ENCODE data around the gene YWHAQ. TPM values are rescaled to one million over a fixed set of nuclear protein-coding genes. Genes with fewer than 3 reads are reported as not detected.
A peak's percentile ranks its signal among the peaks of the same experiment; 100 is the strongest.
"Not testable (repeated sequence)": the region's sequence is repeated elsewhere in the genome, so short reads cannot be mapped to it uniquely, and the experiment has no call there.

YWHAQ gene
- polyA plus RNA-seq, 1 donor from 2014 or later = 200 TPM

- H3K27ac Mint-ChIP-seq = peak overlapping the region; percentile 92 to 98 (median 95)
- H3K27me3 Mint-ChIP-seq = no peaks in the 10 kb centered on the region
- H3K9me3 Mint-ChIP-seq = no peaks in the 10 kb centered on the region
- H3K36me3 Mint-ChIP-seq = peaks cover 5% of the 10 kb centered on the region
- peaks cover 34 to 59% (median 44%) of the 10 kb centered on the region in 3 donors for H3K4me1 Mint-ChIP-seq
- H3K4me3 Mint-ChIP-seq = peak overlapping the region; percentile 93 to 98 (median 96)
Observed at GRCh38 chr2:9629222-9630116, 1.3 kb downstream of the YWHAQ start.

DNA sequence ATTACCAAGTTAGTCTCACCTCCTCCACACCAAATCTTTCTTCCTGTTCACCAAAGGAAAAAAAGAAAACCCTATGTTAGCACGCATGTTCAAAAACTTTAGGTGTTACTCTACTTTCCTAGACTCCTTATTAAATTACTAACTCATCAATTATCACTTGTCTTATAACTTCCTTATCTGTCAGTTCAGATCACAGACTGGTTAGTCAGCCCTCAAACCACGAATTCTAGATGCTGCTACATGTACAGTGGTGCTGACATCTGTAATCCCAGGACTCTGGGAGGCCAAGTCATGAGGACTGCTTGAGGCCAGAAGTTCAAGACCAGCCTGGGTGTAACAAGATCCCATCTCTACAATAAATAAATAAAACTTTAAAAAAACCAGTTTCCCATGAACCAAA, 3.5 kb downstream of the YWHAQ start:
- Mint-ChIP-seq H3K9me3 (no peaks in the 10 kb centered on the region), H3K27me3 (no peaks in the 10 kb centered on the region), H3K4me1 (peaks cover 40 to 61% (median 51%) of the 10 kb centered on the region in 3 donors), H3K36me3 (peaks cover 5% of the 10 kb centered on the region), H3K27ac (peak overlapping the region in 2 of 3 donors; percentile 55 to 98), H3K4me3 (peak overlapping the region in 2 of 4 donors; percentile 55 to 97)

- no peaks in the 10 kb centered on the region for H3K9me3 Mint-ChIP-seq
- no peaks in the 10 kb centered on the region for H3K27me3 Mint-ChIP-seq
- H3K4me1 Mint-ChIP-seq = peaks cover 50 to 66% (median 57%) of the 10 kb centered on the region in 3 donors
- H3K36me3 Mint-ChIP-seq = peaks cover 11% of the 10 kb centered on the region
- H3K4me3 Mint-ChIP-seq = peak overlapping the region in 1 of 4 donors; percentile 50
- no peak overlapping the region for H3K27ac Mint-ChIP-seq
Observed at GRCh38 chr2:9623151-9623550, 7.6 kb downstream of the YWHAQ start.

DNA sequence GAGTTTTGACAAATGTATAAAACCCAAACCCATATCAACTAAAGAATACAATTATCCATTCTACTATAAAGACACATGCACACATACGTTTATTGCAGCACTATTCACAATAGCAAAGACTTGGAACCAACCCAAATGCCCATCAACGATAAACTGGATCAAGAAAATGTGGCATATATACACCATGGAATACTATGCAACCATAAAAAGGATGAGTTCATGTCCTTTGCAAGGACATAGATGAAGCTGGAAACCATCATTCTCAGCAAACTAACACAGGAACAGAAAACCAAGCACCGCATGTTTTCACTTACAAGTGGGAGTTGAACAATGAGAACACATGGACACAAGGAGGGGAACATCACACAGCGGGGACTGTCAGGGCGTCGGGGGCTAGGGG, 9.1 kb downstream of the YWHAQ start:
- H3K4me1 Mint-ChIP-seq = peaks cover 48 to 57% (median 54%) of the 10 kb centered on the region in 3 donors
- H3K36me3 Mint-ChIP-seq, H3K4me3 Mint-ChIP-seq, H3K27ac Mint-ChIP-seq, H3K9me3 Mint-ChIP-seq, H3K27me3 Mint-ChIP-seq: not testable (repeated sequence)

DNA sequence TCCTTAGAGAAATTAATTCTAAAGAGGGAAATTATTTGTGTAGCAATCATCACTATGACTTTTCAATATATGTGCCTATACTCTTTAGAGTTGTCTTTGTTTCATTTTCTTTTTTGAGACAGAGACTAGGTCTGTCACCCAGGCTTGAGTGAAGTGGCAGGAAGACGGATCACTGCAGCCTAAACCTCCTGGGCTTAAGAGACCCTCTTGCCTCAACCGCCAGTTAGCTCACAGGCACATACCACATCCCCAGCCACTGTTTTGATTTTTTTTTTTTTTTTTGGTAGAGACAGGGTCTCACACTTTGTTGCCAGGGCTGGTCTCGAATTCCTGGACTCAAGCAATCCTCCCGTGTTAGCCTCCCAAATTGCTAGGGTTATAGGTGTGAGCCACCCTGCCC, 12.4 kb downstream of the YWHAQ start:
- Mint-ChIP-seq H3K4me1 (peaks cover 46 to 72% (median 61%) of the 10 kb centered on the region in 3 donors), H3K4me3 (peak overlapping the region in 2 of 4 donors; percentile 45 to 82), H3K9me3 (no peaks in the 10 kb centered on the region), H3K36me3 (peaks cover 9% of the 10 kb centered on the region), H3K27ac (peak overlapping the region in 1 of 3 donors; percentile 9), H3K27me3 (no peaks in the 10 kb centered on the region)

DNA sequence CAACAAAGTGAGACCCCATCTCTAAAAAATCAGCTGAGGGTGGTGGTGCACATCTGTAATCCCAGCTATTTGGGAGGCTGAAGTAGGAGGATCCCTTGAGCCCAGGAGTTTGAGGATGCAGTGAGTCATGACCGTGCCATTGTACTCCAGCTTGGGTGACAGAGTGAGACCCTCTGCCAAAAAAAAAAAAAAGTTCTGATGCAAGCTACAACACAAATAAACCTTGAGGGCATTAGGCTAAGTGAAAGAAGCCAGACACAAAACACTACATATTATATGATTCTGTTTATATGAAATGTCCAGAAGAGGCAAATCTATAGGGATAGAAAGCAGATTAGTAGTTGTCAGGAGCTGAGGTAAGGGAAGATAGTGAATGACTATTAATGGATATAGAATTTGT, 13.0 kb downstream of the YWHAQ start:
- no peaks in the 10 kb centered on the region for H3K9me3 Mint-ChIP-seq
- peaks cover 49 to 76% (median 60%) of the 10 kb centered on the region in 3 donors for H3K4me1 Mint-ChIP-seq
- H3K4me3 Mint-ChIP-seq = no peak overlapping the region
- H3K27me3 Mint-ChIP-seq = no peaks in the 10 kb centered on the region
- peaks cover 11% of the 10 kb centered on the region for H3K36me3 Mint-ChIP-seq
- H3K27ac Mint-ChIP-seq = peak overlapping the region in 2 of 3 donors; percentile 29 to 40

GRCh38 chr2:9617296-9617695, 13.5 kb downstream of the YWHAQ start:
- Mint-ChIP-seq H3K27me3 (no peaks in the 10 kb centered on the region), H3K9me3 (no peaks in the 10 kb centered on the region), H3K4me1 (peaks cover 50 to 79% (median 63%) of the 10 kb centered on the region in 3 donors), H3K36me3 (peaks cover 14% of the 10 kb centered on the region), H3K27ac (peak overlapping the region in 1 of 3 donors; percentile 40), H3K4me3 (peak overlapping the region in 1 of 4 donors; percentile 50)

DNA sequence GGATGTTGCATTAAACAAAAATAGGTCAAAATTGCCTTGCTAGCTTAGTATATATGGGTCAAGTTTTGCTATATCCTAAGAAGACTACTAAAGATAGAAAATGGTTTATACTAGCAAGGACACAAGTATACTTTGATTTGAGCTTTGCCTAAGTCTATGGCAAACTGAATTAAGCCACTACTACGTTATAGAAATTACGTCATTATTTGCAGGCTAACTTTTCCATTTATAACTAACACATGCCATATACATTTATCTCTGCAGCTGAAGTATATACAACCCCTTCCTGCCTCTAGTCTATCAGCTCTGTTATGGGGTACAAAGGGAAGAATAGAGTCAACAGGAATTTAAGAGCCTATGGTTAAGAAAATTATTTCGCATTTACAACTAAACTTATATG, 16.2 kb downstream of the YWHAQ start:
- Mint-ChIP-seq H3K36me3 (peaks cover 11% of the 10 kb centered on the region), H3K27me3 (no peaks in the 10 kb centered on the region), H3K4me1 (peaks cover 52 to 78% (median 66%) of the 10 kb centered on the region in 3 donors), H3K4me3 (no peak overlapping the region), H3K27ac (no peak overlapping the region), H3K9me3 (no peaks in the 10 kb centered on the region)

- peak overlapping the region in 1 of 3 donors; percentile 40 for H3K27ac Mint-ChIP-seq
- peaks cover 55 to 78% (median 70%) of the 10 kb centered on the region in 3 donors for H3K4me1 Mint-ChIP-seq
Observed at GRCh38 chr2:9613291-9613690, 17.5 kb downstream of the YWHAQ start.

DNA sequence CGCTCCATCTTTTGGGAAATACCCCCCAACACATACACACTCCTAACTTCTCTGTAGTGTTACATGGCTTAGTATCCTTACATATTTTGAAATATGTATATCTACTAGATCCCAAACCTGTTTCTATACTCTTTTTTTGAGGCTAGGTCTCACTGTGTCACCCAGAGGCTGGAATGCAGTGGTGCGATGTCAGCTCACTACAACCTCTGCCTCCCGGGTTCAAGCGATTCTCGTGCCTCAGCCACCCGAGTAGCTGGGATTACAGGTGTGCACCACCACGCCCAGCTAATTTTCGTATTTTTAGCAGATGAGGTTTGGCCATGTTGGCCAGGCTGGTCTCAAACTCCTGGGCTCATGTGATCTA, 19.3 kb downstream of the YWHAQ start:
- peak overlapping the region in 1 of 4 donors; percentile 38 for H3K4me3 Mint-ChIP-seq
- not testable (repeated sequence) for H3K27me3 Mint-ChIP-seq, H3K9me3 Mint-ChIP-seq, H3K27ac Mint-ChIP-seq
- peaks cover 11% of the 10 kb centered on the region for H3K36me3 Mint-ChIP-seq
- peaks cover 48 to 80% (median 63%) of the 10 kb centered on the region in 3 donors for H3K4me1 Mint-ChIP-seq

More at GRCh38 chr2:9613291-9613690, 17.5 kb downstream of the YWHAQ start:
- Mint-ChIP-seq H3K4me3 (no peak overlapping the region), H3K27me3 (no peaks in the 10 kb centered on the region), H3K36me3 (peaks cover 11% of the 10 kb centered on the region), H3K9me3 (no peaks in the 10 kb centered on the region)

- Mint-ChIP-seq H3K4me1 (peaks cover 44 to 74% (median 60%) of the 10 kb centered on the region in 3 donors), H3K36me3 (peaks cover 11% of the 10 kb centered on the region), H3K27me3 (no peaks in the 10 kb centered on the region), H3K27ac (peak overlapping the region in 2 of 3 donors; percentile 25 to 62), H3K9me3 (no peaks in the 10 kb centered on the region), H3K4me3 (peak overlapping the region in 2 of 4 donors; percentile 23 to 79)
Observed at GRCh38 chr2:9610781-9611548, 19.8 kb downstream of the YWHAQ start.

GRCh38 chr2:9608491-9608890, 22.3 kb downstream of the YWHAQ start:
- Mint-ChIP-seq H3K4me3 (peak overlapping the region; percentile 86 to 97 (median 90)), H3K27ac (peak overlapping the region; percentile 85 to 93 (median 92)), H3K36me3 (peaks cover 11% of the 10 kb centered on the region), H3K4me1 (peaks cover 40 to 59% (median 46%) of the 10 kb centered on the region in 3 donors)
- H3K9me3 Mint-ChIP-seq, H3K27me3 Mint-ChIP-seq: not testable (repeated sequence)

- Mint-ChIP-seq H3K4me1 (peaks cover 6 to 19% (median 9%) of the 10 kb centered on the region in 3 donors), H3K9me3 (peaks cover 6 to 8% (median 7%) of the 10 kb centered on the region in 3 donors), H3K27me3 (no peaks in the 10 kb centered on the region), H3K27ac (no peak overlapping the region), H3K4me3 (no peak overlapping the region), H3K36me3 (peaks cover 30% of the 10 kb centered on the region)
Observed at GRCh38 chr2:9602412-9602811, 28.4 kb downstream of the YWHAQ start.

- Mint-ChIP-seq H3K27me3 (no peaks in the 10 kb centered on the region), H3K9me3 (peaks cover 6 to 8% (median 7%) of the 10 kb centered on the region in 3 donors), H3K27ac (no peak overlapping the region), H3K4me3 (no peak overlapping the region), H3K36me3 (peaks cover 31% of the 10 kb centered on the region), H3K4me1 (peaks cover 14 to 26% (median 16%) of the 10 kb centered on the region in 3 donors)
Observed at GRCh38 chr2:9601397-9601796, 29.4 kb downstream of the YWHAQ start.

DNA sequence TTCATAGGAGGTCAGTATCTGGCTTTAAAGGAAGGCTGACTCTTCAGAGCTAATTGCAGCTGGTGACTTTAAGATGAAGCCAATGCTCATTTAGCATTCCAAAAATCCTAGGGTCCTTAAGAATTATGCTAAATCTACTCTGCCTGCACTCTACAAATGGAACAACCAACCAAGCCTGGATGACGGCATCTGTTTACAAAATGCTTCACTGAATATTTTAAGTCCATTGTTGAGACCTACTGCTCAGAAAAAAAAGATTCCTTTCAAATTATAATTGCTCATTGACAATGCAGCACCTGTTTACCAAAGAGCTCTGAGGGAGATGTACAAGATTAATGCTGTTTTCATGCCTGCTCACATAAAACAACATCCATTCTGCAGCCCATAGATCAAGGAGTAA, 31.4 kb downstream of the YWHAQ start:
- peaks cover 6 to 8% (median 7%) of the 10 kb centered on the region in 3 donors for H3K9me3 Mint-ChIP-seq
- H3K36me3 Mint-ChIP-seq = peaks cover 32% of the 10 kb centered on the region
- H3K27me3 Mint-ChIP-seq = no peaks in the 10 kb centered on the region
- peaks cover 23 to 39% (median 27%) of the 10 kb centered on the region in 3 donors for H3K4me1 Mint-ChIP-seq
- peak overlapping the region in 1 of 3 donors; percentile 81 for H3K27ac Mint-ChIP-seq
- H3K4me3 Mint-ChIP-seq = no peak overlapping the region

Measured in IgD-negative memory B cell (primary cell).